GM12873 (cell line): Measurements from ENCODE around the gene KCNH2.

Source experiments
- CTCF ChIP-seq: IDR thresholded peaks from 2 replicates; pipeline ENCODE4 v1.5.1; 2012; ENCODE audit warnings: low read depth, mild to moderate bottlenecking, moderate library complexity, low read length, control low read depth; ENCODE audit not compliant: insufficient read depth; ENCODE audit errors: missing control alignments

Gene KCNH2

GRCh38 chr7:150931199-150931869 is 46.8 kb downstream of the KCNH2 start:
- TF ChIP-seq CTCF: no peak

GRCh38 chr7:150928541-150928940 is 49.6 kb downstream of the KCNH2 start:
- TF ChIP-seq CTCF: no peak

- TF ChIP-seq CTCF: no peak
These were observed 50.2 kb downstream of the KCNH2 start for GRCh38 chr7:150927956-150928344.

GRCh38 chr7:150927157-150927955 is 50.8 kb downstream of the KCNH2 start:
- no peak for TF ChIP-seq CTCF

- TF ChIP-seq CTCF: no peak
These were observed 52.1 kb downstream of the KCNH2 start for GRCh38 chr7:150926066-150926465.

GRCh38 chr7:150924369-150924781 is 53.7 kb downstream of the KCNH2 start:
- TF ChIP-seq CTCF: no peak

GRCh38 chr7:150923802-150924201 is 54.3 kb downstream of the KCNH2 start:
- no peak for TF ChIP-seq CTCF
